ENCODE measurements around the gene NEURL2.
A peak's percentile ranks its signal among the peaks of the same experiment; 100 is the strongest.
"Not testable (repeated sequence)": the region's sequence is repeated elsewhere in the genome, so short reads cannot be mapped to it uniquely, and the experiment has no call there.

The NEURL2 gene

DNA sequence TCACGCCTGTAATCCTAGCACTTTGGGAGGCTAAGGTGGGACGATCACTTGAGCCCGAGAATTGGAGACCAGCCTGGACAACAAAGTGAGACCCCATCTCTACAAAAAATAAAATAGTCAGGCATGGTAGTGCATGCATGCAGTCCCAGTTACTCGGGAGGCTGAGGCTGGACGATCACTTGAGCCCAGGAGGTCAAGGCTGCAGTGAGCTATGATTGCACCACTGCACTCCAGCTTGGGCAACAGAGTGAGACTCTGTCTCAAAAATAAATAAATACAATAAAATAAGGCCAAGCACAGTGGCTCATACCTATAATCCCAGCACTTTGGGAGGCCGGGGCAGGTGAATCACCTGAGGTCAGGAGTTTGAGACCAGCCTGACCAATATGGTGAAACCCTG is 10.3 kb upstream of the NEURL2 start:
- DNase-seq: not testable (repeated sequence)

DNA sequence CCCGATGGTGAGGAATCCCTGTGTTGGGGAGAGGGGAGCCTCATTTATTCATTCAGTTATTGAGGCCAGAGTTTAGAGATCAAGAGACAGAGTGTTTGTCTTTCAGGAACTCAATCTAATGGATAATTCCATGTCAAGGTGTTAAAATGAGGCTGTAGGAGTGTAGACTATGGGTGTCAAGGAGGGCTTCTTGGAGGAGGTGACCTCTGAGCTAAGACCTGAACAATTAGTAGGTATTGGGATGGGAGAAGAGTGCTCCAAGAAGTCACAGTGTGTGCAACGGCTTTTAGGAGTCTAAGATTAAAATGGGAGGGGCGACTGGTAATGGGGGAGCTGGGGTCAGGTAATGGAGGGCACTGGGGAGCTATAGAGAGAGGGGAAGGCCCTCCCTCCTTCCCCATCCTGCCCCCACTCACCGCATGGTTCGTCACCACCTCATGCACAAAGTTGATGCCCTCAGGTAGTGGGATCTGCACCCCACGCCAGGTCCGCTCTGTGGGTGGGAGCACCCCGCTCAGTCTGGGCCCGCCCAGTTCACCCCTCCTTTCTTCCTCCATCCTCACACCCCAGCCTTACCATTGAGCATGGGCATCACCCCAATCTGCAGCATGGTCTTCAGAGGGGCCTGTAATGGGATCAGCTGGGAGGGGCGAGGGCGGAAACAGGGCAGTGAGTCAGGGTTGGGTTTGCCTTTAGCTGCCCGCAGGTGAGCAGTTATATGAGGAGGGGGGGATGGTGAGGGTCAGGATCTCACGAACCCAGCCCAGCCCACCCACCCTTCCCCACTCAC is 8.2 kb upstream of the NEURL2 start:
- DNase-seq: no peak

DNA sequence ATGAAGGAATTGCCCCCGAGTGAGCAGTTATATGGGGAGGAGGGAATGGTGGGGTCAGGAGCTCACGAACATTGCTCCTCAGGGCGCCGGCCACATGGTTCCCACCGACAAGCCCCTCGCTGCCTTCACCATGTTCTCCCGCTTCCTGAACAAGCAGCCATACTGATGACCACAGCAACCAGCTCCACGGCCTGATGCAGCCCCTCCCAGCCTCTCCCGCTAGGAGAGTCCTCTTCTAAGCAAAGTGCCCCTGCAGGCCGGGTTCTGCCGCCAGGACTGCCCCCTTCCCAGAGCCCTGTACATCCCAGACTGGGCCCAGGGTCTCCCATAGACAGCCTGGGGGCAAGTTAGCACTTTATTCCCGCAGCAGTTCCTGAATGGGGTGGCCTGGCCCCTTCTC is 7.3 kb upstream of the NEURL2 start:
- DNase-seq: no peak

DNA sequence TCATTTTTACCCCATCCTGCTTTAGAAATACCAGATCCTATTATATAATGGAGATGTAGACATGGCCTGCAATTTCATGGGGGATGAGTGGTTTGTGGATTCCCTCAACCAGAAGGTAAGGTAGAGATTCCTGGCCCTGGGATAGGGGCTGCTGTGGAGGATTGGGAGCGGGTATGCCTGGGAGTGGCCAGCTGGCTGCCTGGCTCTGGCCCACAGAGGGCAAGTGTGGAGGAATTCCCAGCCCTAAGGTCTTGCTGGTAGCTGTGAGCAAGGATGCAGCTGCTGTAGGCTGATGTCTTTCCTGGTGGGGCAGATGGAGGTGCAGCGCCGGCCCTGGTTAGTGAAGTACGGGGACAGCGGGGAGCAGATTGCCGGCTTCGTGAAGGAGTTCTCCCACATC is 6.7 kb upstream of the NEURL2 start:
- DNase-seq: no peak

DNA sequence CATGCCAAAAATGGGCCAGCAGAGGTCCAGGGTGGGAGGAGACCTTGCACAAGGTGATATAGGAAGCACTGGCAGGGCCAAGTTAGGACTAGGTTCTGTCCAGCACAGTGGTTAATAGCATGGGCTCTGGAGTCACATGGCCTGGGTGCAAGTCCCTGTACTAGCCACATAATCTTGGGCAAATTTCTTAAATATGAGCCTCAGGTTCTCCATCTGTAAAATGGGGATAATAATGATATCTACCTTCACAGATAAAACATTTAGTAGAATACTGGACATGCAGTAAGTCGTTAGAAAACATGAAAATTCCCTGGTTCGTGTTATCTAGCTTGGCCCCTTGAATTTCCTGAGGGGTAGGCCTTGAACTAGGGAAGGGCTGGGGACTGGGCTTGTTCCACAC is 6.3 kb upstream of the NEURL2 start:
- no peak for DNase-seq

DNA sequence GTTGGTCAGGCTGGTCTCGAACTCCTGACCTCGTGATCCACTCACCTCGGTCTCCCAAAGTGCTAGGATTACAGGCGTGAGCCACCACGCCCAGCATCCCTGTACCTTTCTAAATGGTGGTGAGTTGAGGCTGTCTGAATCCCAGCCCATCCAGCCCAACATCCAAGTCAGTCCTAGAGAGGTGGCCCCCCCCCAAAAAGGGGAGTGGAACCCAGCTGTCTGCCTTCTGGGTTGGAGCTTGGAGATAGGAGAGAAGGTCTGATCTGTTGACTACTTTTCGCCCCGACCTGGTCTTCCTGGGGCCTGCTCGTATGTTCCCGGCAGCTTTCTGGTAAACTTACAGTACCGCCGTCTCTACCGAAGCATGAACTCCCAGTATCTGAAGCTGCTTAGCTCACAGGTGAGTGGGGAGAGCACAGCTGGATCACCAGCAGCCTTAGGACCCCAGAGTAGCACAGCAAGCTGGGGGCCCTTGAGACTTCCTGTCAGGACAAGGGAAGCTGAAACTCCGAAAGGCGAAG is 5.7 kb upstream of the NEURL2 start:
- DNase-seq: no peak

DNA sequence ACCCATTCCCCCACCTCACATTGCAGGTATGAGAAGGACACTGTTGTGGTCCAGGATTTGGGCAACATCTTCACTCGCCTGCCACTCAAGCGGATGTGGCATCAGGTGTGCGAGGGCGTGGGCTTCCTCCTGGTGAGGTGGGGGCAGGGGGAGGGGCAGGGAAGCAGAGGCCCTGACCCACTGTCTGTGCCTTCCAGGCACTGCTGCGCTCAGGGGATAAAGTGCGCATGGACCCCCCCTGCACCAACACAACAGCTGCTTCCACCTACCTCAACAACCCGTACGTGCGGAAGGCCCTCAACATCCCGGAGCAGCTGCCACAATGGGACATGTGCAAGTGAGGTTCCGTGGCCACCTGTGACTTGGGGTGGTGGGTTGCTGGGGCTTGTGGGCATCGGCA is 3.8 kb upstream of the NEURL2 start:
- DNase-seq: no peak

DNA sequence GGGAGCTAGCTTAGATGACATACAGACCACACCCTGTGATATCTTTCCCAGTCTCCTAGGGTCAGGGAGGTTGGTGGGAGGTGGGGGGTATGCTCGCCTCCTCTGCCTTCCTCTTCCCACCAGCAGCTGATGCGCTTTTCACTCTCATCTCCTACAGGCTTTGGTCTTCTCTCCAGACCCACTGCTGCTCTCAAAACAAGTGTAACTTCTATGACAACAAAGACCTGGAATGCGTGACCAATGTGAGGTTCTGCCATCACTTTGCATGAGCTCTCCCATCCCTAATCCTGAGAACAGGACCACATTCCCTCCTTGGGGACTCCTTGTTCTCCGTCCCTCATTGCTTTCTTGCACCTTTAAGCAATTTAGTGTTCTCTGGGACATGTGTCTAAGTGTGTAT is 2.8 kb upstream of the NEURL2 start:
- no peak for DNase-seq

DNA sequence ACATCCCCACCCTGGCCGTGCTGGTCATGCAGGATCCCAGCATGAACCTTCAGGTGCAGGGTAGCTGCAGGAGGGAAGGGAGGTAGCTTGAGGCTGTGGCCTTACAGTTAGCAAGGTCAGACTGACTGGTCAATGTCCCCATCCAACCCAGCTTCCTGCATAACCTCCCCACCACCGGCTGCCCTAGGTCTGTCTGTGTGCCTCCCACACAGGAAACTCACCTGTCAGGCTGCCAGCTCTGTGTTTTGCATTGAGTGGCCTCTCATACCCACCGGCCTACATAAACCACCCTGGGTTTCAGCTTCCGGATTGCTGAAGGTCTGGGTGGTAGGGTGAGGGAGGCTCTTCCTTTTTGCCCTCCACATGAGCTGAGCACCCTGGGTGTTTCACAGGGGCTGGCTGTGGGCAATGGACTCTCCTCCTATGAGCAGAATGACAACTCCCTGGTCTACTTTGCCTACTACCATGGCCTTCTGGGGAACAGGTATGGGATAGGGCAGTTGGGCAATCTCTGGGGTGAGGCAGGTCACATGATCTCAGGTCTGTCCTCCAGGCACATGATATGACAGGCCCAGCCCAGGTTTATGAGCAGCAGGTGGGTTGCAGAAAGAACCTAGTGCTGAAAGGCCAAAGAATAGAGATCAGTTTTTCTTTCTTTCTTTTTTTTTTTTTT is 2.0 kb upstream of the NEURL2 start:
- DNase-seq: no peak

DNA sequence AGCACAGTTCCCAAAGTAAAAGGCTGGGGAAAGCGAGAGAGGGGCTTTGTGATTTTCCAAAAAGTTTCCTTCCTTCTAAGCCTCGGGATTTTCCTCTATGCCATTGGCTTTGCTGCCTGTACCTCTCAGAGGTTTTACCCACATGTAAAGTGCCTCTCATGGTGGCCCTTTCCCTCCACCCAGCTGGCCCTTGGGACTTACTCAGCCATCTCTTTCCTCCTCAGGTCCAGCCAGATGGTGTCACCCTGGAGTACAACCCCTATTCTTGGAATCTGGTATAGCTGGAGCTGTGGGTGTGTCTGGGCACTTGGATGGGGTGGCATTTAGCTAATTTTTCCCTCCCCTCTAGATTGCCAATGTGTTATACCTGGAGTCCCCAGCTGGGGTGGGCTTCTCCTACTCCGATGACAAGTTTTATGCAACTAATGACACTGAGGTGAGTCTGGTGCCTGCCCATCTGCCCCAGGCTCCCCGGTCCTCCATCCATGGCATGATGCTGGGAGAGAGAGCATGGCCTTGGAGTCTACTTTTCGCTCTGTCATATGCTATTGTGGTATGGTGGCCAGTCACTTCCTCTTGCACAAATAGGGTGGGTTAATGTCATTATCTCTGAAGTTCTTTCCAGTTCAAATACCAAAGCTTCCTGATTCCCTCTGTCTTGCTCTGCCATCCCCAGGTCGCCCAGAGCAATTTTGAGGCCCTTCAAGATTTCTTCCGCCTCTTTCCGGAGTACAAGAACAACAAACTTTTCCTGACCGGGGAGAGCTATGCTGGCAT is 1.2 kb upstream of the NEURL2 start:
- peak in 1 of 51 donors; percentile 6 for DNase-seq

DNA sequence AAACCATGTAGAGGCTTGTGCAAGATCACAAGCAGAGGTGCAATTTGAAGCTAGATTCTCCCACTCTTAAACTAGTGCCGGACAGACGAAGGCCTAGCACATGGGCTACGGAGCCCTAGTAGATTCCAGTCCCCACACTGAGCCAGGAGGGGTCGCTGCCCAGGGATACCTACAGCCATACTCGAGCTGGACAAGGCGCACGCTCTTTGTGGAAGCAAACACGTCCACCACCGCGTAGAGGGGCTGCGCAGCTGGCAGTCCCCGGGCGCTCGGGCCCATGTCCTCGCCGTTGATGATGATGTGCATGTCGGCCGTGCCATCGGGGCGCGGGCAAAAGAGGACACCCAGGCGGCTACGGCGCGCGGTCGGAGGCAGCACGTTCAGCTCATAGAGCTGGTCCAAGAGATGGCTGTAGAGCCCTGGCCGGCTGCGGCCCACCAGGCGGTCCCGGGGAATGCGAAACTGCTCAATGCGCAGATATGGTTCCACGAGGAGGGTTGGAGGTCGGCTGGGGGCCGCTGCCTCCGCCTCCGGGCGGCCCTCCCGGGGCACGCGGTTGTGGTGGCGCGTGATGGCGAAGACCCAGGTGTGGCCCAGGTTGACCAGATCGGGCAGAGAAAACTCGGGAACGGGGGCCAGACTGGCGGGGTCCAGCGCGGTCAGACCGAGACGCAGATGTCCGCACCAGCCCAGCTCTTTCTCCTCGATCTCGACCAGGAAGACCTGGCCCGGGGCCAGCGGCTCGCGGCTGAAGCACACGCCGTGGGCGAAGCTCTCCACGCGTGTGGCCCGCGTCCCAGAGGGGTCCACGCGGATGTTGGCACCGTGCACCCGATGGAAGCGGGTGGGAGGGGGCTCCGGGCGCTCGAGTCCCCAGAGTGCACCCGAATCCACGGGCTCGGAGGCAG is 677 bp downstream of the NEURL2 start:
- DNase-seq: peak in 48 of 51 donors; percentile 17 to 80 (median 58)

DNA sequence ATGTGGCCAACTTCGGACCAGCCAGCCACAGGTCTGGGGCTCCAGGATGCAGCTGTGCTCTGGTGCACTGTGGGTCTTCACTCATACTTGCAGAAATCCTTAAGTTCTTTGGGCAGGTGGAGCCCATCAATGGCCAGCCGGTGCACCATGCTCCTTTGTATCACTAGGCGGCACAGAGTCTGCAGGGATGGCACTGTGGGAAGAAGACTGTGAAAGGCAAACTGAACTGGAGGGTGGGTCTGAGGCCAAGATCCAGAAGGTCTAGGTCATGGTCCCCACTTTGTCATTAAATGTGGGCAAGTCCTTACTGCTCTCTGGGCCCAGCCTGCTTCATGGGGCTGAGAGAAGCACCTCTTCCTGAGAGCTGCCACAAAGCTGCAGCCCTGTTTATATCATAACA is 2.3 kb downstream of the NEURL2 start:
- DNase-seq: no peak

DNA sequence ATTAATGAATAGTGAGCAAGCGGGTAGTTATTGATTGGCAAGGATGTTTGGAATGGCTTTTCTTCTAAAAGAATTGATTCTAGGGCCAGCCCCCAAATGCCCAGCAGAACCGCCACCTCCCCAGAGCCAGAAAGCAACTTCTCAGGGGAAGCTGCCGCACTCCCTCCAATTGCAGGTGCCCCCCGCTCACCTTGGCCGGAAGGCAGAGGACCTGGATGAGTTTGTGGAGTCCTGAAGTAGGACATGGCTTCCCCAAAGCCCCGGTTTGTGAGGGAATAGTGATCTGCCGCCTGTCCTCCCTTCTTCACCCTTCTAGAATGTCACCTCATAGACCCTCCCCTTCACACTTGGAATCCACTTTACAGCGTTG is 3.7 kb downstream of the NEURL2 start, which contains the start of gene SPATA25:
Gene SPATA25, minus strand, starts transcription at position 277 of the 370 bp plus-strand sequence. Its CDS starts 32 bp downstream, at position 245.
- DNase-seq: no peak

DNA sequence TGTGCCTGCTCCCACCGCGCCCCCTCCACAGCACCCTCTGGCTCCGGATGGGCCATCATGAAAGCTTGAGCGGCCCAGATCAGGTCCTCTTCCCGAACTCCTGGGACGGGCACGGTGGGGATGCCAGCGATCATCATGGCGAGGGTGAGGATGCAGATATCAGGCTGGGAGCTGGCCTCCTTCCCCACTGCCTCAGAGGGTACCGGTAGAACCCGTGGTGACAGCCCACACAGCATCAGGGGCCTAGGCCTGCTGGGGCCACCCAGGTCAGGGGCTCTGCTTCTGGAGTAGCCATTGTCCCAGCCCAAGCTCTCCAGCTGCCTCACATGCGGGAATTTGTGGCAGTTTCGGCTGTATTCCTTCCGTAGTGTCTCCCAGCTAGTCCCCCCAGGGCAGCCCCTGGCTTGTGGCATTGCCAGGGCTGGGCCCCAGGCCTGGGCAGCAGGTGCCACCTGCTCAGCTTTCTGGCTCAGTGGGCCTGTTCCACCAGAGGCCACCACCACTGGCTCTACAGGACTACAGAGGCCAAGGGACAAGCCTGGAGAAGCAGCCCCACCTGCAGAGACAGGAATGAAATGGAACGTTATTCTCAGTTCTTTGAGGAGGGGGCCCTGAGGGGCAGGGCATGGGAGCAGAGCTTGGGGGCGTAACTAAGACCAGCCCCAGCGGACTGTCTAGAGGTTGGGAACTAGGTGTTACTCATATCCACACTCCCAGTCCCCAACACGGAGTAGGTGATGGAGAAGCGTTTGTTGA is 4.2 kb downstream of the NEURL2 start:
- no peak for DNase-seq

DNA sequence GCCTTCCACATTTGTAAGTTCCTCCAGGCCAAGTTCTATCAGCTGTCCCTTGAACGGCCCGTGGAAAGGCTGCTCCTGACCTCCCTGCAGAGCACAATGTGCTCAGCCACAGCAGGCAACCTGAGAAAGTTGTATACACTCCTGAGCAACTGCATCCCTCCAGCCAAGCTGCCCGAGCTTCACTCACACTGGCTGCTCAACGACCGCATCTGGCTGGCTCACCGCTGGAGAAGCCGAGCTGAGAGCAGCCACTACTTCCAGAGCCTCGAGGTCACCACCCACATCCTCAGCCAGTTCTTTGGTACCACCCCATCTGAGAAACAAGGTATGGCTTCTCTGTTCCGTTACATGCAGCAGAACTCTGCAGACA is 7.9 kb downstream of the NEURL2 start:
- DNase-seq: no peak

DNA sequence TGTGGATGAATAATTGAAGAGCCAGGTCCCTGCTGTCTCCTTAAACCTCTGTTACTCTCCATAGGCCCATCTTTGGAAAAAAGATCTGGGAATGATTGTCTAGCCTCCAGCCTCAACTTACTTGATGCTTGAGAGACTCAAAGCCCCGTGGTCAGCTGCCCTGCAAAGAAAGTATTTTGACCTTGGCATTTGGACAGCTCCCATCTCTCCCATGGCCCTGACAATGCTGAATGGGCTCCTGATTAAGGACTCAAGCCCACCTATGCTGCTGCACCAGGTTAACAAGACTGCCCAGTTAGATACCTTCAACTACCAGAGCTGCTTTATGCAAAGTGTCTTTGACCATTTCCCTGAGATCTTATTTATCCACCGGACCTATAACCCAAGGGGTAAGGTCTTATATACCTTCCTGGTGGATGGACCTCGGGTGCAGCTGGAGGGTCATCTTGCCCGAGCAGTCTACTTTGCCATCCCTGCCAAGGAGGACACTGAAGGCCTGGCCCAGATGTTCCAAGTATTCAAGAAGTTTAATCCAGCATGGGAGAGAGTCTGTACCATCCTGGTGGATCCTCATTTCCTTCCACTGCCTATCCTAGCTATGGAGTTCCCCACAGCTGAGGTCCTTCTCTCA is 8.4 kb downstream of the NEURL2 start:
- DNase-seq: no peak

DNA sequence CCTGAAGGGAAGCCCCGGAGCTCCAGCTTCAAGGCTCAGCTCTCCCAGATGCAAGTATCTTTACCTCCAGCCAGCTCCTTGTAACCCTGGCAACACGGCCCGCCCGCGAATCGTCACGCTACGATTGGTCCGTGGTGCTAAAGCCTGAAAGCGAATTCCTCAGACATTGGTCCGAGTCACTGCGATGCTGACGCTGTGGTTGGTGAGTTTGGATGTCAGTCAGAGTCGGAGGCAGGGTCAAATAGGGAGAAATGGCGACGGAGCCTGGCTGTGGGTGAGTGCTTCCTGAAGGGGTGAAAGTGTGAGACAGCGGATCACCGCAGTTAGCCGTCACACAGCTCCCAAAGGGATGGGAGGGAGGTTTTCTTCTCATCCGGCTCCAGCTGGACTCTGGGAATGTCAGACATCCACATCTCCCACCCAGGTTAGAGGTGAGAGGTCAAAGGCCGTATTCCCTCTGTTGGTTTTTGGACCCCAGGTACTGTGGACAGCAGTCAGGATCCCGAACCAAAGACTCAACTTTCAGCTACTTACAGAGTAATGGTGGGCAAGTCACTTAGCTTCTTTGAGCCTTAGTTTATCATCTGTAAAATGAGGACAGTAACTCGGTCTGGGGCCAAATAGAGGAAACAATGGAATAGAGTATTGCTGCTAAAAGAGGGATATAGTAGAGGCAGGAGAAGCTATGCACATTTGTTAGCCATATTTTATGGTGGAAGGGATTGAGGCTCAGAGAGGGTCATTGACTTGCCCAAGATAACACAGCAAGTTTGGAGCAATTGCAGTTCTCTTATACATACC is 9.8 kb downstream of the NEURL2 start, which contains the start of gene ZSWIM1:
Gene ZSWIM1, plus strand, starts transcription at position 240 of the 801 bp plus-strand sequence. CDS start 1,366 bp downstream, outside the sequence.
- DNase-seq: peak; percentile 66 to 99 (median 96)

DNA sequence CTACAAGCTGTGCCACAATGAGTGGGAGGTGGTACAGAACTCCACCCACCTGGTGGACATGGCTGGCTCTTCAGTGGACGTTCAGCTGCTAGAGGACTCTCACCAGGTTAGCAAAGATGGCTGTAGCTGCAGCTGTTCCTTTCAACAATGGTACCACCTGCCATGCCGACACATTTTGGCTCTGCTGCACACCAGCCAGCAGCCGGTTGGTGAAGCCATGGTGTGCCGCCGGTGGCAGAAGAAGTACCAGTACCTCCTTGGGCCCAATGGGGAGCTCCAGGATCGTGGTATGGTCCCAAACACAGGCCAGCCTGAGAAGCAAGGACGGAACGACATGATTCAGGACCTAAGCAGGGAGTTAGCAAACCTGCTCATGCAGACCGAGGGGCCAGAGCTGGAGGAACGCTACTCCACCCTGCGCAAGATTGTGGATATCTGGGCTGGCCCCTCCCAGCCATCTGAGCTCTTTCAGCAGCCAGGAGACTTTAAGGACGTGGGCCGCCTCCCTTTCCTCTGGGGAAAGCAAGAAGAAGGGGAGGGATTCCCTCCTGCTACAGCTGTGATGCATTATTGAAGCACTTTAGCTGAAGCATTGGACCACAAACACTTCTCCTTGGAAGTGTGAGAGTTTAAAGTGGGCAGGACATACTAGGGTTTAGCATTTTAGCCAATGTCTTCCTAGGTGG is 12.8 kb downstream of the NEURL2 start:
- DNase-seq: no peak
